Natural killer cell treated with Interleukin-12 subunit alpha and Interleukin-12 subunit beta and Interleukin-15 and Interleukin-18, amount 100 ng/mL, for 72 hours (primary cell): ENCODE measurements around the gene NTHL1. TPM values are rescaled to one million over a fixed set of nuclear protein-coding genes. Genes with fewer than 3 reads are reported as not detected.
A peak's percentile ranks its signal among the peaks of the same experiment; 100 is the strongest.

ENCODE experiments used
- ATAC-seq, 2 donors: fragments of 150-1000 bp; cut with Tn5 transposase in 1 of 2; sonication (Bioruptor Pico), chemical (Tn5 transposase) in 1 of 2; 2 replicates each; pipeline ENCODE4 v1.10.0; 2021
- DNase-seq: peaks from one replicate; pipeline ENCODE4 v3.0.0; 2022; ENCODE audit warnings: low spot score
- H3K27ac Mint-ChIP-seq, 2 donors: 1 replicate in 1 of 2; 2 replicates in 1 of 2; pipeline ENCODE4 v1.8.0; 2022; ENCODE audit warnings: mixed read lengths in 2 of 2, mild to moderate bottlenecking in 1 of 2, moderate library complexity in 1 of 2
- H3K27me3 Mint-ChIP-seq, 2 donors: 1 replicate in 1 of 2; 2 replicates in 1 of 2; pipeline ENCODE4 v1.8.0; 2022; ENCODE audit warnings: mixed read lengths in 2 of 2
- H3K36me3 Mint-ChIP-seq: one replicate; pipeline ENCODE4 v1.8.0; 2022; ENCODE audit warnings: mixed read lengths
- H3K4me1 Mint-ChIP-seq, 2 donors: 1 replicate in 1 of 2; 2 replicates in 1 of 2; pipeline ENCODE4 v1.8.0; 2022; ENCODE audit warnings: low read depth in 2 of 2, mixed read lengths in 2 of 2, mild to moderate bottlenecking in 1 of 2
- H3K4me3 Mint-ChIP-seq: one replicate; pipeline ENCODE4 v1.8.0; 2022; ENCODE audit warnings: mixed read lengths
- H3K9me3 Mint-ChIP-seq: 2 replicates; pipeline ENCODE4 v1.8.0; 2022; ENCODE audit warnings: mixed read lengths
- total RNA-seq, 2 donors: library from RNA; stranded (reverse); gene quantifications; one replicate each; pipeline ENCODE4 v1.2.3, GENCODE V29; 2022

NTHL1 gene
- total RNA-seq, 2 donors from 2014 or later: 12.6 to 40.9 TPM

GRCh38 chr16:2028620-2029220, 18.9 kb downstream of the NTHL1 start:
- Mint-ChIP-seq H3K4me3 (no peak overlapping the region), H3K9me3 (no peaks in the 10 kb centered on the region), H3K4me1 (peaks cover 0 to 8% of the 10 kb centered on the region in 2 donors), H3K36me3 (no peaks in the 10 kb centered on the region), H3K27me3 (no peaks in the 10 kb centered on the region), H3K27ac (no peak overlapping the region)
- ATAC-seq (no peak), DNase-seq (no peak)

- Mint-ChIP-seq H3K4me1 (peaks cover 4 to 10% of the 10 kb centered on the region in 2 donors), H3K4me3 (no peak overlapping the region), H3K27me3 (no peaks in the 10 kb centered on the region), H3K36me3 (no peaks in the 10 kb centered on the region), H3K27ac (no peak overlapping the region), H3K9me3 (no peaks in the 10 kb centered on the region)
- DNase-seq: no peak
- no peak for ATAC-seq
Measured at GRCh38 chr16:2028146-2028545, 19.5 kb downstream of the NTHL1 start.

GRCh38 chr16:2027024-2028010, 20.3 kb downstream of the NTHL1 start:
- H3K9me3 Mint-ChIP-seq: no peaks in the 10 kb centered on the region
- H3K27ac Mint-ChIP-seq: no peak overlapping the region
- ATAC-seq (peak; percentile 1 to 39), DNase-seq (no peak)
- no peaks in the 10 kb centered on the region for H3K36me3 Mint-ChIP-seq
- peak overlapping the region; percentile 41 for H3K4me3 Mint-ChIP-seq
- H3K4me1 Mint-ChIP-seq: peaks cover 5 to 14% of the 10 kb centered on the region in 2 donors
- peaks cover 0 to 3% of the 10 kb centered on the region in 2 donors for H3K27me3 Mint-ChIP-seq

- Mint-ChIP-seq H3K4me3 (peak within 1 kb of the TSS; percentile 41), H3K4me1 (peaks cover 5 to 14% of the 10 kb centered on the region in 2 donors), H3K27me3 (peaks cover 0 to 3% of the 10 kb centered on the region in 2 donors), H3K9me3 (no peaks in the 10 kb centered on the region), H3K36me3 (no peaks in the 10 kb centered on the region), H3K27ac (no peak within 1 kb of the TSS)
- no peak for DNase-seq
- peak; percentile 45 to 58 for ATAC-seq
Measured at GRCh38 chr16:2026461-2027023, 21.1 kb downstream of the NTHL1 start, which contains the start of gene NHERF2. TSS of gene NHERF2 (plus strand) at chr16:2026902. CDS start at chr16:2027006, 104 bp downstream.

- no peaks in the 10 kb centered on the region for H3K36me3 Mint-ChIP-seq
- H3K4me1 Mint-ChIP-seq: peaks cover 5 to 14% of the 10 kb centered on the region in 2 donors
- peak overlapping the region; percentile 30 for H3K4me3 Mint-ChIP-seq
- ATAC-seq (no peak), DNase-seq (no peak)
- H3K27ac Mint-ChIP-seq: no peak overlapping the region
- H3K27me3 Mint-ChIP-seq: peaks cover 0 to 3% of the 10 kb centered on the region in 2 donors
- no peaks in the 10 kb centered on the region for H3K9me3 Mint-ChIP-seq
Measured at GRCh38 chr16:2025878-2026460, 21.7 kb downstream of the NTHL1 start.

- no peaks in the 10 kb centered on the region for H3K9me3 Mint-ChIP-seq
- H3K36me3 Mint-ChIP-seq: no peaks in the 10 kb centered on the region
- H3K27me3 Mint-ChIP-seq: peaks cover 0 to 3% of the 10 kb centered on the region in 2 donors
- no peak overlapping the region for H3K27ac Mint-ChIP-seq
- no peak for DNase-seq
- no peak for ATAC-seq
- H3K4me3 Mint-ChIP-seq: no peak overlapping the region
- peaks cover 5 to 14% of the 10 kb centered on the region in 2 donors for H3K4me1 Mint-ChIP-seq
Measured at GRCh38 chr16:2025251-2025650, 22.4 kb downstream of the NTHL1 start.

- peaks cover 5 to 14% of the 10 kb centered on the region in 2 donors for H3K4me1 Mint-ChIP-seq
- ATAC-seq (no peak), DNase-seq (no peak)
- peak overlapping the region; percentile 66 for H3K4me3 Mint-ChIP-seq
- peaks cover 0 to 3% of the 10 kb centered on the region in 2 donors for H3K27me3 Mint-ChIP-seq
- H3K27ac Mint-ChIP-seq: no peak overlapping the region
- no peaks in the 10 kb centered on the region for H3K36me3 Mint-ChIP-seq
- no peaks in the 10 kb centered on the region for H3K9me3 Mint-ChIP-seq
Measured at GRCh38 chr16:2024032-2024420, 23.6 kb downstream of the NTHL1 start.

GRCh38 chr16:2023092-2024031, 24.3 kb downstream of the NTHL1 start:
- H3K27ac Mint-ChIP-seq: no peak overlapping the region

GRCh38 chr16:2022723-2023091, 24.9 kb downstream of the NTHL1 start:
- no peak overlapping the region for H3K27ac Mint-ChIP-seq
- H3K4me1 Mint-ChIP-seq: peaks cover 5 to 14% of the 10 kb centered on the region in 2 donors
- DNase-seq (no peak), ATAC-seq (peak; percentile 2 to 53)
- H3K4me3 Mint-ChIP-seq: peak overlapping the region; percentile 51
- peaks cover 0 to 8% of the 10 kb centered on the region in 2 donors for H3K27me3 Mint-ChIP-seq
- H3K9me3 Mint-ChIP-seq: no peaks in the 10 kb centered on the region
- H3K36me3 Mint-ChIP-seq: no peaks in the 10 kb centered on the region

More at GRCh38 chr16:2023092-2024031, 24.3 kb downstream of the NTHL1 start:
- peak; percentile 90 to 94 for ATAC-seq
- Mint-ChIP-seq H3K4me1 (peaks cover 5 to 14% of the 10 kb centered on the region in 2 donors), H3K9me3 (no peaks in the 10 kb centered on the region), H3K36me3 (no peaks in the 10 kb centered on the region), H3K4me3 (peak overlapping the region; percentile 51), H3K27me3 (peaks cover 0 to 6% of the 10 kb centered on the region in 2 donors)
- DNase-seq: peak; percentile 94

GRCh38 chr16:2019921-2020831, 27.5 kb downstream of the NTHL1 start:
- Mint-ChIP-seq H3K27me3 (peaks cover 0 to 8% of the 10 kb centered on the region in 2 donors), H3K9me3 (no peaks in the 10 kb centered on the region), H3K36me3 (no peaks in the 10 kb centered on the region), H3K27ac (no peak overlapping the region), H3K4me3 (no peak overlapping the region), H3K4me1 (peaks cover 5 to 12% of the 10 kb centered on the region in 2 donors)
- ATAC-seq: no peak
- DNase-seq: no peak

GRCh38 chr16:2019518-2019920, 28.1 kb downstream of the NTHL1 start, which contains the start of gene NPW:
TSS of gene NPW (plus strand) at chr16:2019785.
- Mint-ChIP-seq H3K27ac (no peak within 1 kb of the TSS), H3K36me3 (no peaks in the 10 kb centered on the region)

More at GRCh38 chr16:2019518-2019920, 28.1 kb downstream of the NTHL1 start, which contains the start of gene NPW:
- no peak for DNase-seq
- Mint-ChIP-seq H3K4me3 (no peak within 1 kb of the TSS), H3K27me3 (peaks cover 0 to 8% of the 10 kb centered on the region in 2 donors), H3K9me3 (no peaks in the 10 kb centered on the region), H3K4me1 (peaks cover 5 to 12% of the 10 kb centered on the region in 2 donors)
- no peak for ATAC-seq
